ENCODE results near the gene DPP7.

DNA sequence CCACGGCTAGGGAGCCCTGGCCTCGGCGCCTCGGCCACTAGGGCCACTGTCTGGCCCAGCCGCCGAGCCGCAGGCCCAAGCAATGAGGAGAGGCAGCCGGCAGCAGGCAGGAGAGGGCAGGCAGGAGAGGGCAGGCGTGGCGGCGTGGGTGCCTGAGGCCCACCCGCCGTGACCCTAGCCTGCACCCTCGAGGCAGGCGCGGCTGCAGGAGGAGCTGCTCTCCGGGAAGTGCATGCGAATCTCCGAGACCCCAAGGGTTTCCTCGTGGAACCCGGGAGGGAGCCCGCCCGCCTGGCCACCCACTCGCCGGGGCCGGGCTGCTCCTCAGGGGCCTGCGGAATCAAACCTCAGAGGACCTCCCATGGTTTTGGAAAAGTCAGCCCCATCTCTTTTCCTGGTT, 33.7 kb upstream of the DPP7 start:
- TF ChIP-seq, protein P1, sequence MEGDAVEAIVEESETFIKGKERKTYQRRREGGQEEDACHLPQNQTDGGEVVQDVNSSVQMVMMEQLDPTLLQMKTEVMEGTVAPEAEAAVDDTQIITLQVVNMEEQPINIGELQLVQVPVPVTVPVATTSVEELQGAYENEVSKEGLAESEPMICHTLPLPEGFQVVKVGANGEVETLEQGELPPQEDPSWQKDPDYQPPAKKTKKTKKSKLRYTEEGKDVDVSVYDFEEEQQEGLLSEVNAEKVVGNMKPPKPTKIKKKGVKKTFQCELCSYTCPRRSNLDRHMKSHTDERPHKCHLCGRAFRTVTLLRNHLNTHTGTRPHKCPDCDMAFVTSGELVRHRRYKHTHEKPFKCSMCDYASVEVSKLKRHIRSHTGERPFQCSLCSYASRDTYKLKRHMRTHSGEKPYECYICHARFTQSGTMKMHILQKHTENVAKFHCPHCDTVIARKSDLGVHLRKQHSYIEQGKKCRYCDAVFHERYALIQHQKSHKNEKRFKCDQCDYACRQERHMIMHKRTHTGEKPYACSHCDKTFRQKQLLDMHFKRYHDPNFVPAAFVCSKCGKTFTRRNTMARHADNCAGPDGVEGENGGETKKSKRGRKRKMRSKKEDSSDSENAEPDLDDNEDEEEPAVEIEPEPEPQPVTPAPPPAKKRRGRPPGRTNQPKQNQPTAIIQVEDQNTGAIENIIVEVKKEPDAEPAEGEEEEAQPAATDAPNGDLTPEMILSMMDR (conservative IDR thresholded peaks at IDR 0.05 in 1 of 2, IDR thresholded peaks at IDR 0.05 in 1 of 2; ENCODE audit: extremely low read depth in 1 of 2, insufficient read depth in 1 of 2, low read depth in 1 of 2, low read length in 2 of 2) = no peak
- no peak for TF ChIP-seq EZH2 (IDR thresholded peaks at IDR 0.05; ENCODE audit: borderline replicate concordance, low read length)
